Transverse colon (tissue), 4 donors: ENCODE measurements around the gene FRMD6. TPM values are rescaled to one million over a fixed set of nuclear protein-coding genes. Genes with fewer than 3 reads are reported as not detected.

ENCODE experiments used
- DNase-seq: peaks from one replicate; pipeline ENCODE4 v3.0.0-alpha.2; 2019
- H3K27ac ChIP-seq, 4 donors: fragments of 200-600 bp; sonication (generic); 2 replicates each; pipeline ENCODE4 v1.5.1; 2016 to 2018; ENCODE audit warnings: inconsistent platforms in 4 of 4
- H3K27me3 ChIP-seq: fragments of 200-600 bp; sonication (generic); 2 replicates; pipeline ENCODE4 v1.5.1; 2017; ENCODE audit warnings: inconsistent platforms
- H3K36me3 ChIP-seq, 4 donors: fragments of 200-600 bp; sonication (generic); 2 replicates each; pipeline ENCODE4 v1.5.1; 2017 to 2019; ENCODE audit warnings: inconsistent platforms in 4 of 4
- H3K4me1 ChIP-seq, 4 donors: fragments of 200-600 bp; sonication (generic); 2 replicates each; pipeline ENCODE4 v1.5.1; 2017 to 2020; ENCODE audit warnings: inconsistent platforms in 4 of 4
- H3K4me3 ChIP-seq, 4 donors: fragments of 200-600 bp; sonication (generic); 1 replicate in 1 of 4; 2 replicates in 3 of 4; pipeline versions ENCODE4 v1.5.1 to v1.6.1; 2017 to 2019; ENCODE audit warnings: inconsistent platforms in 4 of 4
- H3K9me3 ChIP-seq, 2 donors: fragments of 200-600 bp; sonication (generic); 2 replicates each; pipeline ENCODE4 v1.5.1; 2017 to 2019; ENCODE audit warnings: inconsistent platforms in 2 of 2
- CTCF ChIP-seq, 5 experiments: fragments of 200-600 bp in 3 of 5; fragments of 450-650 bp in 2 of 5; sonication (generic) in 3 of 5; IDR thresholded peaks; 1 replicate in 2 of 5; 2 replicates in 3 of 5; pipeline ENCODE4 v1.5.1; 2016 to 2017; ENCODE audit warnings: antibody characterized with exemption in 5 of 5, inconsistent platforms in 3 of 5, mild to moderate bottlenecking in 2 of 5, moderate library complexity in 1 of 5
- EP300 ChIP-seq: sonication (generic); formaldehyde crosslinking; IDR thresholded peaks from one replicate; pipeline ENCODE4 v1.6.1; 2017; ENCODE audit warnings: antibody characterized with exemption, low read depth
- POLR2A ChIP-seq: fragments of 450-650 bp; IDR thresholded peaks from one replicate; pipeline ENCODE4 v1.6.1; 2016; ENCODE audit warnings: antibody characterized with exemption, mild to moderate bottlenecking, moderate library complexity
- POLR2AphosphoS5 ChIP-seq, 3 donors: sonication (generic); formaldehyde crosslinking; IDR thresholded peaks; one replicate each; pipeline ENCODE4 v1.6.1; 2016; ENCODE audit warnings: antibody characterized with exemption in 3 of 3
- WGBS, 2 donors: methylation state at CpG; one replicate each; pipeline ENCODE4 v1.1.5; 2018; ENCODE audit warnings: low coverage in 1 of 2; 5-methylcytosine and 5-hydroxymethylcytosine counted together
- in situ Hi-C, 4 donors: fragments of 200-750 bp; cut with MboI; loops; one replicate each; pipeline versions ENCODE4 v1.15.0 to v1.15.1; 2017; ENCODE audit warnings: low sequenced_read_pairs in 3 of 4, low pct_ligation_motif_present in 1 of 4, low pct_unique_long_range_greater_than_20kb in 1 of 4
- intact Hi-C: fragments of 100-400 bp; cut with DNase I; formaldehyde crosslinking; loops from one replicate; pipeline ENCODE4 v1.15.1; 2023; ENCODE audit warnings: low total_unique reads
- total RNA-seq, 4 donors: library from RNA; depleted of rRNA; stranded (reverse); fragments of >200 nt; gene quantifications; one replicate each; pipeline ENCODE4 v1.1.0, GENCODE V29; 2016

FRMD6 gene
- total RNA-seq, 4 donors from 2014 or later: 8.4 to 21.7 (median 11.7) TPM

- no peak for DNase-seq
- Histone ChIP-seq H3K27me3 (no peaks in the 10 kb centered on the region), H3K4me1 (no peaks in the 10 kb centered on the region), H3K27ac (no peak overlapping the region), H3K36me3 (no peaks in the 10 kb centered on the region), H3K4me3 (no peak overlapping the region), H3K9me3 (no peaks in the 10 kb centered on the region)
- no peak for TF ChIP-seq POLR2AphosphoS5 (IDR thresholded peaks at IDR 0.05)
- no peak for TF ChIP-seq CTCF (IDR thresholded peaks at IDR 0.05)
- no peak for TF ChIP-seq POLR2A
- 74 to 85% methylated on average over 2 of the region's 2 CpGs for WGBS, 2 donors
- in situ Hi-C loops (no loop called here), intact Hi-C loops (no loop called here)
Measured at GRCh38 chr14:51622376-51622775, 29.3 kb upstream of the FRMD6 start.

GRCh38 chr14:51624955-51625569 is 26.6 kb upstream of the FRMD6 start:
- Histone ChIP-seq H3K27ac (no peak overlapping the region), H3K9me3 (no peaks in the 10 kb centered on the region), H3K36me3 (no peaks in the 10 kb centered on the region), H3K27me3 (no peaks in the 10 kb centered on the region), H3K4me1 (no peaks in the 10 kb centered on the region), H3K4me3 (no peak overlapping the region)
- in situ Hi-C loops: no loop called here
- no peak for DNase-seq
- WGBS, 2 donors: 83 to 100% methylated on average over 1 of the region's 1 CpG
- intact Hi-C loops: no loop called here
- no peak for TF ChIP-seq CTCF (IDR thresholded peaks at IDR 0.05)

GRCh38 chr14:51626185-51626584 is 25.5 kb upstream of the FRMD6 start:
- in situ Hi-C loops: no loop called here
- Histone ChIP-seq H3K27me3 (no peaks in the 10 kb centered on the region), H3K36me3 (no peaks in the 10 kb centered on the region), H3K4me3 (no peak overlapping the region), H3K4me1 (no peaks in the 10 kb centered on the region), H3K27ac (no peak overlapping the region), H3K9me3 (no peaks in the 10 kb centered on the region)
- WGBS, 2 donors: 50 to 61% methylated on average over 2 of the region's 2 CpGs
- intact Hi-C loops: no loop called here
- DNase-seq: no peak
- TF ChIP-seq CTCF (IDR thresholded peaks at IDR 0.05): no peak
- TF ChIP-seq POLR2AphosphoS5 (IDR thresholded peaks at IDR 0.05): no peak
- TF ChIP-seq EP300: no peak
- TF ChIP-seq POLR2A: no peak

- intact Hi-C loops (no loop called here), in situ Hi-C loops (no loop called here)
- H3K4me3 ChIP-seq: no peak overlapping the region
- no peaks in the 10 kb centered on the region for H3K4me1 ChIP-seq
- no peaks in the 10 kb centered on the region for H3K36me3 ChIP-seq
- DNase-seq: no peak
- WGBS, 2 donors: 18 to 50% methylated on average over 1 of the region's 1 CpG
- H3K27me3 ChIP-seq: no peaks in the 10 kb centered on the region
- H3K27ac ChIP-seq: no peak overlapping the region
- no peak for TF ChIP-seq POLR2AphosphoS5 (IDR thresholded peaks at IDR 0.05)
- TF ChIP-seq CTCF (IDR thresholded peaks at IDR 0.05): no peak
- no peak for TF ChIP-seq POLR2A
- TF ChIP-seq EP300: no peak
- no peaks in the 10 kb centered on the region for H3K9me3 ChIP-seq
Measured at GRCh38 chr14:51626788-51627187, 24.9 kb upstream of the FRMD6 start.
